ENCODE results near the gene ACAP3.
A peak's percentile ranks its signal among the peaks of the same experiment; 100 is the strongest.

Gene ACAP3

DNA sequence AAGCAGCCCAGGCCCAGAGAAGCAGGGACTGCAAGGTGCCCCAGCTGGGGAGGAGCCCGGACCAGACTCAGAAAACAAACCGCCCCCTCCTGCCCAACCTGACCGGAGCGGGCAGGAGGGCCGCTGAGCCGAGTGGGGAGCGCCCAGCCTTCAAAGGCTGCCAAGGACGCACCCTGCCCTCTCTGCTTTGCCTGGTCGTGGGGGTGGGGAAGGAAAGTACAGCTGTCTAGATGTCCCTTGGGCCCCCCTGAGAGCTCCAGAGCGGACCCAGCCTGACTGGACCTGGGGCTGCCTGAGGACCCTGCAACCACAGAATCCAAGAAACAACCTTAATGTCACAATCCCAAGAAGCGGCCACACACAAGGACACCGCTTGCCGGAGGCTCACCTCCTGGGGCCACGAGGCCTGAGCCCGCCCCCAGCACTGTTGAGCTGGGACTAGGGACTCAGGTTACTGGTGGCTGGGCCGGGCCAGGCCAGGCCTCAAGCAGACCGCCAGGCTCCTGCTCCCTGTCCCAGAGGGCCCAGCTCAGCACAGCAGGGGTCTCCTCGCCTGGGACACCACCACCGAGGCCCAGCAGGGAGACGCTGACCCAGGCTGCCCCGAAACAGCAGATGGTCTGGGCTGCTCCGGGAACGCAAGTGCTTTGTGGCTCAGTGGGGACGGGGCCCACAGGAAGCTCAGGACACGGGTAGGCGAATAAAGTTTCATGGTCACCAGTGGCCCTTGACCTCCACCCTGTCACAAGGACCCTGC is 40.1 kb upstream of the ACAP3 start:
- Mint-ChIP-seq H3K27me3 (ENCODE audit: low read depth) (peaks cover 8% of the 10 kb centered on the region), H3K27ac (peak overlapping the region; percentile 15), H3K36me3 (ENCODE audit: low read depth) (no peaks in the 10 kb centered on the region), H3K9me3 (no peaks in the 10 kb centered on the region), H3K4me1 (ENCODE audit: low read depth) (peaks cover 13% of the 10 kb centered on the region), H3K4me3 (peak overlapping the region; percentile 75)

GRCh38 chr1:1347026-1347595 is 39.4 kb upstream of the ACAP3 start:
- Mint-ChIP-seq H3K27ac (no peak overlapping the region), H3K4me3 (peak overlapping the region; percentile 75), H3K4me1 (ENCODE audit: low read depth) (peaks cover 9% of the 10 kb centered on the region), H3K9me3 (no peaks in the 10 kb centered on the region), H3K27me3 (ENCODE audit: low read depth) (peaks cover 1% of the 10 kb centered on the region), H3K36me3 (ENCODE audit: low read depth) (no peaks in the 10 kb centered on the region)

DNA sequence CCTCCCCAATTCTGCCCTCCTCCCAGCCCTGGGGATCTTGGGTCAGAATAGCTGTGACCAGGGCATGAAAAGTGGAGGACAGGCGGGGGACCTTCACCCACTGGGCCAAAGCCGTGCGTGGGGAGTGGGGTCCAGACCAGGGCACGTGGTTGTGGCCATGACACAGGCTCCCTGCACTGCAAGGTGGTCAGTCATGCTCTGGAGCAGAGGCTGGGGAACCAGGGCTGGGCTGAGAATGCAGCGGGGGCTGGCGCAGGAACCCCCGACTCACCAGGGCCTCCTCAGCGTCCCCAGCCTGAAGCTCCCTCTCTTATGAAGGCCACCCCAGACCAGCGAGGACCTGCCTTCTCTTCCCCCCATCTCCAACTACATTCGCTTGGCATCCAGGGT is 38.8 kb upstream of the ACAP3 start:
- H3K27me3 Mint-ChIP-seq (ENCODE audit: low read depth), result no peaks in the 10 kb centered on the region
- H3K4me3 Mint-ChIP-seq, result peak overlapping the region; percentile 62
- peaks cover 8% of the 10 kb centered on the region for H3K4me1 Mint-ChIP-seq (ENCODE audit: low read depth)
- H3K9me3 Mint-ChIP-seq, result no peaks in the 10 kb centered on the region
- H3K27ac Mint-ChIP-seq, result no peak overlapping the region
- peaks cover under 1% of the 10 kb centered on the region for H3K36me3 Mint-ChIP-seq (ENCODE audit: low read depth)

DNA sequence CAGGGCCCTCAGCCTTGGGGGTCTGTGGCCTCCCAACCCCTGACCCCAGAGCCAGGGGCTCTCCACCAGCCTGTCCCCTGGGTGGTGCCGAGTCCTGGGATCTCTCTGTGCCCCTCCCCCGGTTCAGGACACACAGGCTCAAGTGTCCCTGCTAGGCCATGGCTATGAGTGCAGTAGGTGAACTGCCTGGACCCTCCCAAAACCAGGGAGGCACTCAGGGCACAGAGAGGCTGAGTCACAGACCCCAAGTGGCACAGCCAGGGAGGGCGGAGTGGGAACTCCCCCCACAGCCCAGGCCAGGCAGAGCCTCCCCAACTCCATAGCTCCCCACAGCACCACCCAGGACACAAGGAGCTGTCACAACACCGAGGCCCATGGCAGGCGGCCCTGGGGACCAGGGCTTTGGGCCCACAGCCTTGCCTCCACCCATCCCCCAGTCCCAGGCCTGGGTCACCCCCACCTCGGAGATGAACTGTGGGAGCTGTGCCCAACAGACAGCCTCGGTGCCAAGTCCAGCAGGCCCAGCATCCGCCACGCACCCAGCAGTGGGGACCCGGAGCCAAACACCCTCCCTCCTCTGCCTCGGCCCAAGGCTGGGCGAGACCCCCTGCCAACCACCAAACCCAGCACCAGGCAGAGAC is 38.2 kb upstream of the ACAP3 start:
- peaks cover 8% of the 10 kb centered on the region for H3K4me1 Mint-ChIP-seq (ENCODE audit: low read depth)
- H3K27me3 Mint-ChIP-seq (ENCODE audit: low read depth), result no peaks in the 10 kb centered on the region
- no peak overlapping the region for H3K4me3 Mint-ChIP-seq
- no peak overlapping the region for H3K27ac Mint-ChIP-seq
- peaks cover 5% of the 10 kb centered on the region for H3K36me3 Mint-ChIP-seq (ENCODE audit: low read depth)
- no peaks in the 10 kb centered on the region for H3K9me3 Mint-ChIP-seq

DNA sequence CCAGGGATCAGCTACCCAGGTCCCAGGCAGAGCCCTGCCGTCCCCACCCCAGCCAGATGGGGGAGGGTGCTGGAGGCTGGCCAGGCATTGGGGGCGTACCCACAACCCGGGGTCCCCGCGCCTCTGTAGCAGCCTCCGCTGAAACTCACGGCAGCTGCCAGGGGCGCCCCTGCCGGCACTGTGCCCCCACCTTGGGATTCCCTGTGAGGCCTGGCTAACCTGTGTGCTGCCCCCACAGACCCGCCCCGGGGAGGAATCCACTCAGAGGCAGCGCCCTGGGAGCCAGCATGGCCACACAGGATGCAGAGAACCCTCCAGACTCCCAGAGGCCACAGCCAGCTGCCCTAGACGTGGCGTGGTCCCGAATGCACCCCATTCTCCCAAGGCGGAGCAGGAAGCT is 37.7 kb upstream of the ACAP3 start:
- no peak overlapping the region for H3K27ac Mint-ChIP-seq
- H3K4me1 Mint-ChIP-seq (ENCODE audit: low read depth), result peaks cover 8% of the 10 kb centered on the region

DNA sequence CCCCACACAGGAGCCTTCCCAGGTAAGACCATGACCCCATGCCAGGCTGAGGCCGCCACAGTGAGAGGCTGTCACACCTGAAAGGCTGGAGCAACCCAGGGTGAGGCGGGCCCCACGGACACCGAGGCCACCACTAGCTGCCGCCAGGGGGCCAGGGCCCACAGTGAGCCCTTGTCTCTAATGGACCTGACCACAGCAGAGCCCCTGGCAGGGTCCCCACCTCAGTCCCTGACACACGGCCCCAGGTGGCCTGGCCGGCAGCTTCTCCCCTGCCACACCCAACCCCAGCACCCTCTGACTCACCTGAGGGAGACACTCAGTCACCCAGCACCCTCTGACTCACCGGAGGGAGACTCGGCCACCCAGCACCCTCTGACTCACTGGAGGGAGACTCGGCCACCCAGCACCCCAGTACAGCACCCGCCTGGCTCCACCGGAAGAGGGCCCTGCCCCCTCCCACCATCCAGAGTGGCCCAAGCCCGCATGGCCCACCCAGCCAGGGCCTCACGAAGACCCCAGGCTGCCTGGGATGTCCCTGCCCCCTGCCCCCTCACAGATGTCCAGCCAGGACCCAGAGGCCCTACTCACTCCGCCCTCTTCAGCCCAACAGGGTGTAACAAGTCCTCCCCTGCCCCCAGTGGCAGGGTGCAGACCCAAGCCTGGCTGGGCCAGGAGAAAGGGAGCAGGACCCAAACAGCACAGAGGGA is 37.1 kb upstream of the ACAP3 start:
- peaks cover 10% of the 10 kb centered on the region for H3K36me3 Mint-ChIP-seq (ENCODE audit: low read depth)
- H3K27ac Mint-ChIP-seq, result no peak overlapping the region
- peaks cover 8% of the 10 kb centered on the region for H3K4me1 Mint-ChIP-seq (ENCODE audit: low read depth)
- H3K4me3 Mint-ChIP-seq, result no peak overlapping the region
- H3K27me3 Mint-ChIP-seq (ENCODE audit: low read depth), result no peaks in the 10 kb centered on the region
- H3K9me3 Mint-ChIP-seq, result no peaks in the 10 kb centered on the region

More for the DNA sequence above, 37.7 kb upstream of the ACAP3 start:
- H3K4me3 Mint-ChIP-seq, result no peak overlapping the region
- H3K9me3 Mint-ChIP-seq, result no peaks in the 10 kb centered on the region
- peaks cover 10% of the 10 kb centered on the region for H3K36me3 Mint-ChIP-seq (ENCODE audit: low read depth)
- no peaks in the 10 kb centered on the region for H3K27me3 Mint-ChIP-seq (ENCODE audit: low read depth)

DNA sequence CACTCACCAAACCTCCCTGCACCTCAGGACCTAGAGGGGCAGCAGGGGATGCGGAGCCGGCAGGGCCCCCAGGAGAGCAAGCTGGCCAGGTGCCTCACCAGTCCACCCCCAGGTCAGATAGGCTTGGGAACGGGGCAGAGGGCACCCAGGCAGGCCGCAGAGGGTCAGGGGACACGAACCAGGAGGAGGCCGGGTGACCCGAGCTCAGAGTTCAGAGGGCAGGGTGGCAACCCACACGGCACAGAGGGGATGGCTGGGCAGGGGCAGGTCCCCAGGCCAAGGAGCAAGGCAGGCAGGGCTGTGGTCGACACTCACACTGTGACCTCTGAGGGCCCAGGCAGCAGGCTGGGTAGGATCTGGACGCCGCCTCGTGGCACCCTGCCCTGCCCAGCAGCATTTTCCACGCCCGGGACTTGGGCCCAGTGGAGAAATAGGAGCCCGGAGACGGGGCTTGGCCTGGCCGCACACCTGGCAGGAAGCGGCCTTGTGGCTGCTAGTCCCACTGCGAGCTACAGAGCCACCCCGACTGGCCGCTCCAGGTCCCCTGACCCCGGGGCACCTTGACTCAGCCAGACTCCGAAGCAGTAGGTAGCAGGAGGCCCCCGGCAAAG is 36.2 kb upstream of the ACAP3 start:
- Mint-ChIP-seq H3K4me3 (no peak overlapping the region), H3K9me3 (no peaks in the 10 kb centered on the region), H3K36me3 (ENCODE audit: low read depth) (peaks cover 12% of the 10 kb centered on the region), H3K4me1 (ENCODE audit: low read depth) (peaks cover 8% of the 10 kb centered on the region), H3K27me3 (ENCODE audit: low read depth) (no peaks in the 10 kb centered on the region), H3K27ac (no peak overlapping the region)

DNA sequence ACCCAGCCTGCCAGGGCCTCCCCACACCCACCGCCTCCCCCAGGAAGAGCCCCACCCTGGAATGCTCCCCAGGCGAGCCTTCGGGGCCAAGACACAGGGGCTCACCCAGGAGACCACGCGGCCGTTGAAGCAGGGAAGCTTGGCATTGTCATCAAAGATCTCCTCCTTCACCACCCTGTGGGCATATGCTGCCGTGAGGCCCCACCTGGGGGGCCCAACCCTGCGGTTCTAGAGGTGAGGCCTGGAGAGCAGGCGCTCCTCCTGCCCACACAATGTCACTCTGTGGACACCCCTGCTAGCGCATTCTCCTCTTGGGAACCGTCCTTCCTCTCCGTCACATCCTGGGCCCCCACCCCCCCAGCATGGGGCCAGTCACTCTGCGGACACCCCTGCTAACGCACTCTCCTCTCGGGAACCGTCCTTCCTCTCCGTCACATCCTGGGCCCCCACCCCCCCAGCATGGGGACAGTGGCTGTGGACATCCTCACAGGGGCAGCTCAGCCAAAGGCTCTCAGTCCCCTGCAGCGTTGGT is 34.9 kb upstream of the ACAP3 start:
- H3K4me1 Mint-ChIP-seq (ENCODE audit: low read depth), result peaks cover 8% of the 10 kb centered on the region
- no peaks in the 10 kb centered on the region for H3K9me3 Mint-ChIP-seq
- H3K27ac Mint-ChIP-seq, result no peak overlapping the region
- H3K4me3 Mint-ChIP-seq, result no peak overlapping the region
- H3K27me3 Mint-ChIP-seq (ENCODE audit: low read depth), result no peaks in the 10 kb centered on the region
- H3K36me3 Mint-ChIP-seq (ENCODE audit: low read depth), result peaks cover 15% of the 10 kb centered on the region

DNA sequence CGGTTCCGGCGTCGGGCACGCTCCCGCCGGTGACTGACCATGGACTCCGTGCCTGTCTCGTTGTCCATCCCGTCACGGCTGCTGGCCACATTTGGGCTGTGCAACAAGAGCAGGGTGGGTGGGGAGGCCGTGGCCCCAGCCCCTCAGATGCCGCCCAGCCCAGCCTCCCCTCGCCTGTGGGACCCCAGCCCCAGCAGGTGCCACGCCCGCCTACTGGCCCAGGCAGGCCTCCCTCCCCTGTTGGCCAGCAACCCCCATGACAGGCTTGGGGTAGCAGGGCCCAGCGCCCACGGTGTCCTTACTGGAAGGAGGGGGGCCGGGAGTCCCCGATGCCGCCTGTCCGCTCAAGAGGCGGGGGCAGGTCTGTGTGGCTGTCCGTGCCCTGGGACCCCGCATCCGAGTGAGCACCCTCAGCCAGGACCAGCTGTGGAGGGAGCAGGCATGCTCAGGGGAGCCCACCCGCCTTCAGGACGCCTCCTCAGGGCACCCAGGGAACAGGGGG is 34.4 kb upstream of the ACAP3 start:
- Mint-ChIP-seq H3K9me3 (no peaks in the 10 kb centered on the region), H3K36me3 (ENCODE audit: low read depth) (peaks cover 15% of the 10 kb centered on the region), H3K27ac (no peak overlapping the region), H3K4me3 (no peak overlapping the region), H3K4me1 (ENCODE audit: low read depth) (peaks cover 5% of the 10 kb centered on the region), H3K27me3 (ENCODE audit: low read depth) (no peaks in the 10 kb centered on the region)

DNA sequence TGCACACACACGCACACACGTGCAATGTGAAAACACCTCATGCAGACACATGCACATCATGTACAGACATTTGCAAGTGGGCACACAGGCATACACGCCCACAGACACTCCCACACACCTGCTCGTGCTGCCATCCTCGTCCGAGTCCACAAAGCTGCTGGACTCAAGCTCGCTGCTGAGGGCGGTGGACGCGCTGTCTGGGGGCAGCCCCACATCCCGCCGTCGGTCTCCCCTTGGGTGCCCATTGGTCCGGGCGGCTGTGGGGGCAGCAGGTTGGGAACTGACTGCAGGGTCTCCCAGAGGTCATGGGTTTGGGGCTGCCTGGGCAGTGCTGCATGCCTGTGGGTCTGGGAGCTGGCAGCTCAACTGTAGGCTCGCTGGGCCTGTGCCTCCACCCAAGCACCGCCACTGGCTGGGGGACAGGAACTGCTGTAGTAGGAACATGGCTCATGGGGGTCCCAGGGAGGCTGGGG is 33.9 kb upstream of the ACAP3 start:
- Mint-ChIP-seq H3K4me3 (no peak overlapping the region), H3K4me1 (ENCODE audit: low read depth) (no peaks in the 10 kb centered on the region), H3K27ac (no peak overlapping the region), H3K9me3 (no peaks in the 10 kb centered on the region), H3K27me3 (ENCODE audit: low read depth) (no peaks in the 10 kb centered on the region), H3K36me3 (ENCODE audit: low read depth) (peaks cover 15% of the 10 kb centered on the region)

- no peaks in the 10 kb centered on the region for H3K27me3 Mint-ChIP-seq (ENCODE audit: low read depth)
- H3K27ac Mint-ChIP-seq, result no peak overlapping the region
- no peak overlapping the region for H3K4me3 Mint-ChIP-seq
- H3K36me3 Mint-ChIP-seq (ENCODE audit: low read depth), result peaks cover 15% of the 10 kb centered on the region
- H3K4me1 Mint-ChIP-seq (ENCODE audit: low read depth), result no peaks in the 10 kb centered on the region
- H3K9me3 Mint-ChIP-seq, result no peaks in the 10 kb centered on the region
These were observed 33.2 kb upstream of the ACAP3 start for GRCh38 chr1:1340791-1341548.

DNA sequence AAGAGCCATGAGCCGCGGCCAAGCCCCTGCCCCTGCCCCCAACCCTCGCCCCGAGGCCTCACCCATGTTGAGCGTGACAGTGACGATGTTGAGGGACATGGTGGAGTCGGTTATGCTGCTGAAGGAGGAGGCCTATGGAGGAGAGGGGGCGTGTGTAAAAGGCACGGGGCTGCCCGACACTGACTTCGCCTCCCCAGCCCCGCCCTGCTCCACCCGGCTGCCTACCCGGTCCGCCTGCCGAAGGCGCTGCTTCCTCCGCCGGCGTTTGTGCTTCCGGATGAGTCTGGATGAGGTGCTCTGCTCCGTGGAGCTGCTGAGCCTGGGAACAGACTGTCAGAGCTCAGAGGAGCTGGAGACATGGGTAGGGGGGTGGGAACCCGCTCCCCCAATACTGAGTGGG is 32.5 kb upstream of the ACAP3 start:
- Mint-ChIP-seq H3K4me3 (no peak overlapping the region), H3K4me1 (ENCODE audit: low read depth) (no peaks in the 10 kb centered on the region), H3K9me3 (no peaks in the 10 kb centered on the region), H3K27ac (no peak overlapping the region), H3K27me3 (ENCODE audit: low read depth) (no peaks in the 10 kb centered on the region), H3K36me3 (ENCODE audit: low read depth) (peaks cover 15% of the 10 kb centered on the region)

- H3K27me3 Mint-ChIP-seq (ENCODE audit: low read depth), result no peaks in the 10 kb centered on the region
- no peak overlapping the region for H3K27ac Mint-ChIP-seq
- H3K9me3 Mint-ChIP-seq, result no peaks in the 10 kb centered on the region
- no peaks in the 10 kb centered on the region for H3K4me1 Mint-ChIP-seq (ENCODE audit: low read depth)
- peaks cover 15% of the 10 kb centered on the region for H3K36me3 Mint-ChIP-seq (ENCODE audit: low read depth)
- no peak overlapping the region for H3K4me3 Mint-ChIP-seq
These were observed 30.5 kb upstream of the ACAP3 start for GRCh38 chr1:1338278-1338677.
